Left hindlimb (tissue), 1 donor: ENCODE data around the gene CHAD.
"Not testable (repeated sequence)": the region's sequence is repeated elsewhere in the genome, so short reads cannot be mapped to it uniquely, and the experiment has no call there.

Source experiments
- DNase-seq: peaks from one replicate; pipeline ENCODE4 v3.0.0-alpha.2; 2018

CHAD gene

GRCh38 chr17:50493744-50494143 lies 25.1 kb upstream of the CHAD start:
- DNase-seq = no peak

- DNase-seq = no peak
Measured at GRCh38 chr17:50492214-50492613, 23.5 kb upstream of the CHAD start.

GRCh38 chr17:50491505-50491904 lies 22.8 kb upstream of the CHAD start:
- DNase-seq = no peak

- no peak for DNase-seq
Measured at GRCh38 chr17:50488880-50489279, 20.2 kb upstream of the CHAD start.

- DNase-seq = no peak
Measured at GRCh38 chr17:50487213-50488096, 18.8 kb upstream of the CHAD start.

- no peak for DNase-seq
Measured at GRCh38 chr17:50484386-50485155, 15.9 kb upstream of the CHAD start.

- DNase-seq = no peak
Measured at GRCh38 chr17:50483266-50483665, 14.6 kb upstream of the CHAD start.

GRCh38 chr17:50482516-50482915 lies 13.8 kb upstream of the CHAD start:
- DNase-seq = peak; percentile 87

- no peak for DNase-seq
Measured at GRCh38 chr17:50482110-50482509, 13.4 kb upstream of the CHAD start.

- DNase-seq = no peak
Measured at GRCh38 chr17:50481648-50482047, 13.0 kb upstream of the CHAD start.

- no peak for DNase-seq
Measured at GRCh38 chr17:50480854-50481490, 12.3 kb upstream of the CHAD start.

- DNase-seq = no peak
Measured at GRCh38 chr17:50480142-50480764, 11.6 kb upstream of the CHAD start.

GRCh38 chr17:50479522-50480141 lies 11.0 kb upstream of the CHAD start:
- DNase-seq = peak; percentile 79

- DNase-seq = peak; percentile 91
Measured at GRCh38 chr17:50478391-50479381, 10.0 kb upstream of the CHAD start, which contains the start of gene RSAD1. Gene RSAD1, plus strand, starts transcription at chr17:50478860. Its CDS starts 25 bp downstream, at chr17:50478885.

- DNase-seq = no peak
Measured at GRCh38 chr17:50477976-50478375, 9.3 kb upstream of the CHAD start.

- DNase-seq = no peak
Measured at GRCh38 chr17:50476545-50477315, 8.1 kb upstream of the CHAD start.

GRCh38 chr17:50475775-50476544 lies 7.3 kb upstream of the CHAD start:
- DNase-seq = not testable (repeated sequence)

- DNase-seq = no peak
Measured at GRCh38 chr17:50475362-50475761, 6.7 kb upstream of the CHAD start.

GRCh38 chr17:50474523-50474922 lies 5.8 kb upstream of the CHAD start:
- DNase-seq = no peak

GRCh38 chr17:50473901-50474300 lies 5.2 kb upstream of the CHAD start:
- DNase-seq = no peak
